Loucy (cell line): ENCODE data around the gene FHL1.

ENCODE experiments used
- CTCF ChIP-seq: fragments of 200-600 bp; sonication (generic); conservative IDR thresholded peaks from 2 replicates; pipeline ENCODE4 v1.5.1; 2014; ENCODE audit warnings: mild to moderate bottlenecking, antibody characterized with exemption, low read length
- EZH2phosphoT487 ChIP-seq: fragments of 200-600 bp; IDR thresholded peaks from 2 replicates; pipeline ENCODE4 v1.6.1; 2018; ENCODE audit warnings: antibody characterized with exemption, mild to moderate bottlenecking, moderate library complexity, borderline replicate concordance

- TF ChIP-seq CTCF (no peak), EZH2phosphoT487 (no peak)
These were observed 38.2 kb downstream of the FHL1 start for GRCh38 chrX:136185401-136186022.
